Measurements from ENCODE around the gene REV3L.

DNA sequence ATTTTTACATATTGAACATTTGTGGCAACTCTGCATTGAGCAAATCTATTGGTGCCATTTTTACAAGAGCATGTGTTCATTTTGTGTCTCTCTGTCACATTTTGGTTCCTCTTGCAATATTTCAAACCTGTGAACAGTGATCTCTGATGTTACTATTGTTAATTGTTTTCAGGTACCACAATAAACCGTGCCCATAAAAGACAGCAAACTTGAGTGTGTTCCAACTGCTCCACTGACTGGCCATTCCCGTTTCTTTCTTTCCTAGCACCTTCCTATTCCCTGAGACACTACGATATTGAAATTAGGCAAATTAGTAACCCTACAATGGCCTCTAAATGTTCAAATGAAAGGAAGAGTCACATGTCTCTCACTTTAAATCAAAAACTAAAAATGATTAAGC lies 79.6 kb downstream of the REV3L start:
- TF ChIP-seq, protein P1, sequence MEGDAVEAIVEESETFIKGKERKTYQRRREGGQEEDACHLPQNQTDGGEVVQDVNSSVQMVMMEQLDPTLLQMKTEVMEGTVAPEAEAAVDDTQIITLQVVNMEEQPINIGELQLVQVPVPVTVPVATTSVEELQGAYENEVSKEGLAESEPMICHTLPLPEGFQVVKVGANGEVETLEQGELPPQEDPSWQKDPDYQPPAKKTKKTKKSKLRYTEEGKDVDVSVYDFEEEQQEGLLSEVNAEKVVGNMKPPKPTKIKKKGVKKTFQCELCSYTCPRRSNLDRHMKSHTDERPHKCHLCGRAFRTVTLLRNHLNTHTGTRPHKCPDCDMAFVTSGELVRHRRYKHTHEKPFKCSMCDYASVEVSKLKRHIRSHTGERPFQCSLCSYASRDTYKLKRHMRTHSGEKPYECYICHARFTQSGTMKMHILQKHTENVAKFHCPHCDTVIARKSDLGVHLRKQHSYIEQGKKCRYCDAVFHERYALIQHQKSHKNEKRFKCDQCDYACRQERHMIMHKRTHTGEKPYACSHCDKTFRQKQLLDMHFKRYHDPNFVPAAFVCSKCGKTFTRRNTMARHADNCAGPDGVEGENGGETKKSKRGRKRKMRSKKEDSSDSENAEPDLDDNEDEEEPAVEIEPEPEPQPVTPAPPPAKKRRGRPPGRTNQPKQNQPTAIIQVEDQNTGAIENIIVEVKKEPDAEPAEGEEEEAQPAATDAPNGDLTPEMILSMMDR (IDR thresholded peaks at IDR 0.05; ENCODE audit: low read length), result no peak
- no peak for TF ChIP-seq EZH2phosphoT487 (IDR thresholded peaks at IDR 0.05; ENCODE audit: low read length)

All from MM.1S (cell line).